IMR-90 (cell line): Measurements from ENCODE around the gene GAREM1. TPM values are rescaled to one million over a fixed set of nuclear protein-coding genes. Genes with fewer than 3 reads are reported as not detected.

Source experiments
- ATAC-seq: fragments of 200-7000 bp; cut with Tn5 transposase; 2 replicates; pipeline ENCODE4 v1.9.1; 2020; ENCODE audit warnings: low read depth, mild to moderate bottlenecking, moderate library complexity
- BruUV-seq: library from RNA; stranded (reverse); fragments of 400-500 nt; replicated peaks from 2 replicates; lab custom pipeline; 2021; lab: Mats Ljungman, UMichigan
- CTCF ChIA-PET: fragments of 300-600 bp; formaldehyde crosslinking; extraction: SDS; loops from one replicate; lab custom pipeline; 2021; ENCODE audit warnings: antibody characterized with exemption; lab: Yijun Ruan, JAX
- POLR2A ChIA-PET: fragments of 300-600 bp; sonication (Branson Sonifier 250); formaldehyde crosslinking; loops from one replicate; lab custom pipeline; 2022; ENCODE audit warnings: antibody characterized with exemption; ENCODE audit not compliant: unreplicated experiment; lab: Charles Lee
- DNase-seq: peaks from one replicate; pipeline ENCODE4 v3.0.0; 2013
- H2AFZ ChIP-seq: replicated peaks from 2 replicates; pipeline ENCODE3; 2013; ENCODE audit warnings: low read length, mild to moderate bottlenecking; ENCODE audit not compliant: poor library complexity
- H2AK5ac ChIP-seq: 2 replicates; pipeline ENCODE4 v1.6.1; 2013; ENCODE audit warnings: low read depth, low read length, inconsistent platforms
- H2AK9ac ChIP-seq: replicated peaks from 2 replicates; pipeline ENCODE3; 2013; ENCODE audit warnings: mild to moderate bottlenecking, low read depth, low read length, moderate library complexity; ENCODE audit not compliant: poor library complexity
- H2BK120ac ChIP-seq: 2 replicates; pipeline ENCODE4 v1.6.1; 2013; ENCODE audit warnings: low read depth, low read length, inconsistent platforms
- H2BK15ac ChIP-seq: 3 replicates; pipeline ENCODE4 v1.6.1; 2013; ENCODE audit warnings: low read depth, low read length, inconsistent platforms
- H2BK20ac ChIP-seq: 2 replicates; pipeline ENCODE4 v1.6.1; 2013; ENCODE audit warnings: low read depth, mild to moderate bottlenecking, inconsistent platforms, low read length, moderate library complexity
- H2BK5ac ChIP-seq: 2 replicates; pipeline ENCODE4 v1.6.1; 2013; ENCODE audit warnings: mild to moderate bottlenecking, low read depth, low read length, inconsistent platforms; ENCODE audit not compliant: poor library complexity, severe bottlenecking
- H3K14ac ChIP-seq: replicated peaks from 2 replicates; pipeline ENCODE4 v1.6.1; 2013; ENCODE audit warnings: low read depth, low read length, inconsistent platforms
- H3K18ac ChIP-seq: 2 replicates; pipeline ENCODE4 v1.6.1; 2013; ENCODE audit warnings: low read depth, low read length, control low read depth
- H3K23ac ChIP-seq: 2 replicates; pipeline ENCODE4 v1.6.1; 2013; ENCODE audit warnings: low read depth, low read length, inconsistent platforms
- H3K27ac ChIP-seq: 2 replicates; pipeline ENCODE4 v1.5.1; 2013; ENCODE audit warnings: mild to moderate bottlenecking, control low read depth, low read length; ENCODE audit not compliant: insufficient read depth
- H3K27me3 ChIP-seq: 2 replicates; pipeline ENCODE4 v1.6.1; 2013; ENCODE audit warnings: low read length; ENCODE audit not compliant: control insufficient read depth, insufficient read depth
- H3K36me3 ChIP-seq: 2 replicates; pipeline ENCODE4 v1.6.1; 2013; ENCODE audit warnings: low read length, mixed read lengths; ENCODE audit not compliant: control insufficient read depth, insufficient read depth
- H3K4ac ChIP-seq: 2 replicates; pipeline ENCODE4 v1.6.1; 2013; ENCODE audit warnings: low read depth, low read length, inconsistent platforms
- H3K4me1 ChIP-seq: 2 replicates; pipeline ENCODE4 v1.6.1; 2013; ENCODE audit warnings: low read length, mixed read lengths; ENCODE audit not compliant: control insufficient read depth, insufficient read depth
- H3K4me2 ChIP-seq: 2 replicates; pipeline ENCODE4 v1.6.1; 2013; ENCODE audit warnings: low read depth, mild to moderate bottlenecking, control low read depth, low read length, moderate library complexity
- H3K4me3 ChIP-seq: 2 replicates; pipeline ENCODE4 v1.5.1; 2013; ENCODE audit warnings: low read depth, mild to moderate bottlenecking, control low read depth, low read length, moderate library complexity; ENCODE audit not compliant: insufficient read depth
- H3K56ac ChIP-seq: 2 replicates; pipeline ENCODE4 v1.6.1; 2013; ENCODE audit warnings: low read length, inconsistent platforms; ENCODE audit not compliant: insufficient read depth; ENCODE audit errors: extremely low read depth
- H3K79me1 ChIP-seq, 2 experiments: 2 replicates each; pipeline ENCODE4 v1.6.1; 2013; ENCODE audit warnings: low read length in 2 of 2, inconsistent platforms in 1 of 2, low read depth in 1 of 2
- H3K9ac ChIP-seq: 2 replicates; pipeline ENCODE4 v1.6.1; 2013; ENCODE audit warnings: low read depth, low read length, control low read depth
- H3K9me1 ChIP-seq: 2 replicates; pipeline ENCODE4 v1.6.1; 2013; ENCODE audit warnings: low read length, inconsistent platforms; ENCODE audit not compliant: insufficient read depth
- H3K9me3 ChIP-seq: 2 replicates; pipeline ENCODE4 v1.6.1; 2013; ENCODE audit warnings: low read length; ENCODE audit not compliant: control insufficient read depth, insufficient read depth
- H4K20me1 ChIP-seq: 2 replicates; pipeline ENCODE4 v1.6.1; 2013; ENCODE audit warnings: low read length, inconsistent platforms; ENCODE audit not compliant: insufficient read depth
- H4K5ac ChIP-seq: 2 replicates; pipeline ENCODE4 v1.6.1; 2013; ENCODE audit warnings: mild to moderate bottlenecking, low read depth, low read length, control low read depth
- H4K8ac ChIP-seq, 2 experiments: 2 replicates each; pipeline ENCODE4 v1.6.1; 2013; ENCODE audit warnings: low read depth in 2 of 2, low read length in 2 of 2, control low read depth in 1 of 2, inconsistent platforms in 1 of 2
- H4K91ac ChIP-seq: 2 replicates; pipeline ENCODE4 v1.6.1; 2013; ENCODE audit warnings: low read depth, low read length, inconsistent platforms; ENCODE audit not compliant: insufficient read depth
- BHLHE40 ChIP-seq: fragments of 150-350 bp; IDR thresholded peaks from 2 replicates; pipeline ENCODE4 v1.6.1; 2016; ENCODE audit warnings: mild to moderate bottlenecking, low read depth, low read length
- CEBPB ChIP-seq: IDR thresholded peaks from 2 replicates; pipeline ENCODE4 v1.6.1; 2012; ENCODE audit warnings: low read depth, low read length, improper control_type of control experiment
- CHD1 ChIP-seq: IDR thresholded peaks from 2 replicates; pipeline ENCODE4 v1.6.1; 2012; ENCODE audit warnings: low read depth, low read length, improper control_type of control experiment
- ELK1 ChIP-seq: fragments of 150-350 bp; IDR thresholded peaks from 2 replicates; pipeline ENCODE4 v1.6.1; 2016; ENCODE audit warnings: low read depth, mild to moderate bottlenecking, low read length, moderate library complexity, borderline replicate concordance
- FOS ChIP-seq: fragments of 150-350 bp; IDR thresholded peaks from 2 replicates; pipeline ENCODE4 v1.6.1; 2016; ENCODE audit warnings: low read depth, low read length
- MAFK ChIP-seq: IDR thresholded peaks from 2 replicates; pipeline ENCODE4 v1.6.1; 2012; ENCODE audit warnings: low read depth, low read length, improper control_type of control experiment
- MAZ ChIP-seq: IDR thresholded peaks from 2 replicates; pipeline ENCODE4 v1.6.1; 2012; ENCODE audit warnings: low read depth, mild to moderate bottlenecking, low read length, improper control_type of control experiment, moderate library complexity, borderline replicate concordance
- MXI1 ChIP-seq: IDR thresholded peaks from 2 replicates; pipeline ENCODE4 v1.6.1; 2012; ENCODE audit warnings: low read depth, mild to moderate bottlenecking, low read length, moderate library complexity, borderline replicate concordance
- NFE2L2 ChIP-seq: fragments of 150-350 bp; IDR thresholded peaks from 2 replicates; pipeline ENCODE4 v1.6.1; 2016; ENCODE audit warnings: low read depth, mild to moderate bottlenecking, low read length
- POLR2A ChIP-seq: IDR thresholded peaks from 2 replicates; pipeline ENCODE4 v1.6.1; 2012; ENCODE audit warnings: mild to moderate bottlenecking, low read depth, low read length
- RAD21 ChIP-seq: IDR thresholded peaks from 2 replicates; pipeline ENCODE4 v1.6.1; 2012; ENCODE audit warnings: low read length, improper control_type of control experiment
- RCOR1 ChIP-seq: IDR thresholded peaks from 2 replicates; pipeline ENCODE4 v1.6.1; 2012; ENCODE audit warnings: mild to moderate bottlenecking, low read length, improper control_type of control experiment; ENCODE audit not compliant: insufficient replicate concordance
- RFX5 ChIP-seq: IDR thresholded peaks from 2 replicates; pipeline ENCODE4 v1.8.0; 2012; ENCODE audit warnings: low read depth, mild to moderate bottlenecking, low read length, moderate library complexity
- SMC3 ChIP-seq: fragments of 150-350 bp; IDR thresholded peaks from 2 replicates; pipeline ENCODE4 v1.6.1; 2016; ENCODE audit warnings: low read depth, mild to moderate bottlenecking, antibody characterized with exemption, low read length, moderate library complexity
- WGBS, 2 experiments: methylation state at CpG; one replicate each; pipeline versions ENCODE4 v1.1.5 to v1.1.7; 2013; ENCODE audit warnings: missing lambda C conversion rate in 2 of 2; ENCODE audit not compliant: insufficient read length in 1 of 2; ENCODE audit errors: extremely low coverage in 2 of 2; 5-methylcytosine and 5-hydroxymethylcytosine counted together
- dilution Hi-C: fragments of 300-500 bp; cut with HindIII; formaldehyde crosslinking; loops from one replicate; pipeline ENCODE4 v1.14.3; 2018; ENCODE audit warnings: low sequenced_read_pairs; ENCODE audit not compliant: unreplicated experiment
- in situ Hi-C: fragments of 300-500 bp; cut with MboI; formaldehyde crosslinking; loops from 3 replicates; pipeline ENCODE4 v1.14.3; 2019; ENCODE audit warnings: low sequenced_read_pairs, inconsistent platforms, mixed read lengths
- intact Hi-C: fragments of 100-400 bp; cut with micrococcal nuclease; formaldehyde crosslinking; loops from 2 replicates; pipeline ENCODE4 v1.10.0; 2022
- polyA plus RNA-seq, 3 experiments: library from polyadenylated mRNA; depleted of rRNA; stranded (reverse); fragments of >200 nt; gene quantifications; 2 replicates each; pipeline ENCODE4 v1.2.3, GENCODE V29; 2012; ENCODE audit warnings: low replicate concordance in 1 of 3
- total RNA-seq: library from RNA; depleted of rRNA; stranded (reverse); fragments of >200 nt; gene quantifications from 2 replicates; pipeline ENCODE4 v1.2.3, GENCODE V29; 2012
- TF ChIP-seq, protein P1 (sequence below): conservative IDR thresholded peaks from 2 replicates; pipeline ENCODE4 v1.5.1; 2012; ENCODE audit warnings: mild to moderate bottlenecking, low read depth, low read length, improper control_type of control experiment
- TF ChIP-seq, protein P2 (sequence below): fragments of 150-350 bp; IDR thresholded peaks from 2 replicates; pipeline ENCODE4 v1.6.1; 2017; ENCODE audit warnings: mild to moderate bottlenecking, antibody characterized with exemption, low read length, low read depth

Gene GAREM1
- total and polyA plus RNA-seq, 2 of the 4 experiments (the other 2 are of a cell fraction): 1.4 to 2.3 TPM

GRCh38 chr18:32401621-32402020 is 69.1 kb downstream of the GAREM1 start:
- H4K91ac ChIP-seq: no peak overlapping the region
- H3K4me1 ChIP-seq: no peaks in the 10 kb centered on the region
- H3K4ac ChIP-seq: no peak overlapping the region
- no peaks in the 10 kb centered on the region for H3K79me1 ChIP-seq
- TF ChIP-seq POLR2A (no peak), MXI1 (no peak), CHD1 (no peak), RFX5 (no peak), SMC3 (no peak), FOS (no peak), MAZ (no peak), NFE2L2 (no peak), ELK1 (no peak), BHLHE40 (no peak), CEBPB (no peak), RCOR1 (no peak), RAD21 (no peak), MAFK (no peak)
- TF ChIP-seq, protein P1, sequence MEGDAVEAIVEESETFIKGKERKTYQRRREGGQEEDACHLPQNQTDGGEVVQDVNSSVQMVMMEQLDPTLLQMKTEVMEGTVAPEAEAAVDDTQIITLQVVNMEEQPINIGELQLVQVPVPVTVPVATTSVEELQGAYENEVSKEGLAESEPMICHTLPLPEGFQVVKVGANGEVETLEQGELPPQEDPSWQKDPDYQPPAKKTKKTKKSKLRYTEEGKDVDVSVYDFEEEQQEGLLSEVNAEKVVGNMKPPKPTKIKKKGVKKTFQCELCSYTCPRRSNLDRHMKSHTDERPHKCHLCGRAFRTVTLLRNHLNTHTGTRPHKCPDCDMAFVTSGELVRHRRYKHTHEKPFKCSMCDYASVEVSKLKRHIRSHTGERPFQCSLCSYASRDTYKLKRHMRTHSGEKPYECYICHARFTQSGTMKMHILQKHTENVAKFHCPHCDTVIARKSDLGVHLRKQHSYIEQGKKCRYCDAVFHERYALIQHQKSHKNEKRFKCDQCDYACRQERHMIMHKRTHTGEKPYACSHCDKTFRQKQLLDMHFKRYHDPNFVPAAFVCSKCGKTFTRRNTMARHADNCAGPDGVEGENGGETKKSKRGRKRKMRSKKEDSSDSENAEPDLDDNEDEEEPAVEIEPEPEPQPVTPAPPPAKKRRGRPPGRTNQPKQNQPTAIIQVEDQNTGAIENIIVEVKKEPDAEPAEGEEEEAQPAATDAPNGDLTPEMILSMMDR: no peak
- TF ChIP-seq, protein P2, sequence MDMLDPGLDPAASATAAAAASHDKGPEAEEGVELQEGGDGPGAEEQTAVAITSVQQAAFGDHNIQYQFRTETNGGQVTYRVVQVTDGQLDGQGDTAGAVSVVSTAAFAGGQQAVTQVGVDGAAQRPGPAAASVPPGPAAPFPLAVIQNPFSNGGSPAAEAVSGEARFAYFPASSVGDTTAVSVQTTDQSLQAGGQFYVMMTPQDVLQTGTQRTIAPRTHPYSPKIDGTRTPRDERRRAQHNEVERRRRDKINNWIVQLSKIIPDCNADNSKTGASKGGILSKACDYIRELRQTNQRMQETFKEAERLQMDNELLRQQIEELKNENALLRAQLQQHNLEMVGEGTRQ: no peak
- H3K18ac ChIP-seq: no peak overlapping the region
- no peak overlapping the region for H3K56ac ChIP-seq
- no peaks in the 10 kb centered on the region for H3K27me3 ChIP-seq
- CTCF ChIA-PET: no interaction called here
- no peaks in the 10 kb centered on the region for H3K9me1 ChIP-seq
- dilution Hi-C loops (no loop called here), intact Hi-C loops (no loop called here), in situ Hi-C loops (no loop called here)
- POLR2A ChIA-PET: no interaction called here
- no peak overlapping the region for H3K14ac ChIP-seq
- no peak overlapping the region for H2AK5ac ChIP-seq
- no peaks in the 10 kb centered on the region for H4K20me1 ChIP-seq
- H2BK5ac ChIP-seq: no peak overlapping the region
- H3K23ac ChIP-seq: no peak overlapping the region
- no peak overlapping the region for H4K8ac ChIP-seq
- no peak overlapping the region for H2BK15ac ChIP-seq
- no peak overlapping the region for H3K4me3 ChIP-seq
- DNase-seq: no peak
- no peak for ATAC-seq
- H3K9me3 ChIP-seq: no peaks in the 10 kb centered on the region
- no peak overlapping the region for H2BK120ac ChIP-seq
- no CpG with 5 or more reads among the region's 4 CpGs for WGBS, 2 experiments
- no peaks in the 10 kb centered on the region for H3K36me3 ChIP-seq
- H2AK9ac ChIP-seq: no peak overlapping the region
- no peak overlapping the region for H4K5ac ChIP-seq
- H3K27ac ChIP-seq: no peak overlapping the region
- H3K9ac ChIP-seq: no peak overlapping the region
- no peak overlapping the region for H2AFZ ChIP-seq
- H3K4me2 ChIP-seq: no peak overlapping the region
- BruUV-seq: no TSS peak
- H2BK20ac ChIP-seq: no peak overlapping the region
